Inferior parietal cortex (tissue), 1 donor: ENCODE measurements around the gene ATXN1.

Experiments
- DNase-seq: peaks from one replicate; pipeline ENCODE4 v3.0.0-alpha.2; 2016; ENCODE audit errors: extremely low spot score

Gene ATXN1

DNA sequence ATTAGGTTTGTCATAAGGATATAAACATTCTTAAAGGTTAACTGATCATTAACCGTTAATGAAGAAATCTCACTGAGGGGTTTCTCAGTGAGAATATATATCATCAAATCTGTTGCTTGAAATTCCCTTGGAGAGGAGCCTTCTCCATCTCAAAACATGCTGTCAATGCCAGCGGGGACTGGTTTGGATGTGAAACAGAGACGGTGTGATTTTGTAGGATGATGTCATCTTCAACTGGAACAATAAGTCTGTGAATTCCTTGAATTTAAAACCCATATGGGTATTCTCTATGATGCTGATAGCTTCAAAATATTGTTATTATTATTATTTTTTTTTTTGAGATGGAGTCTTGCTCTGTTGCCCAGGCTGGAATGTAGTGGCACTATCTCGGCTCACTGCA lies 447.0 kb downstream of the ATXN1 start:
- no peak for DNase-seq

DNA sequence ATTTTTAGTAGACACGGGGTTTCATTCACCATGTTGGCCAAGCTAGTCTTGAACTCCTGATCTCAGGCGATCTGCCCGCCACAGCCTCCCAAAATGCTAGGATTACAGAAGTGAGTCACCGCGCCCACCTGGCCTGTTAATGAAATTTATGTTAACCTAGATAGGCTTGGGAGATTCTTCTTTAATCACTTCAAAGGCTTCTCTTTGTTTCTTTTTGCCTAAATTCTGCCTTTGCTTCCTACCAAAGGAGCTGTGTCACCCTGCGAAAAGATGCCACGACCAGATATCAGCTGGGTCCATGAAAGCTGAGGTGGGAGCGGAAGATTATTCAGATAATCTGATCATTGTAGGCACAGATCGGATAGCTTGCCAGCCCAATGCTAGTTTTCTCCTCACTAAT lies 447.5 kb downstream of the ATXN1 start:
- no peak for DNase-seq

DNA sequence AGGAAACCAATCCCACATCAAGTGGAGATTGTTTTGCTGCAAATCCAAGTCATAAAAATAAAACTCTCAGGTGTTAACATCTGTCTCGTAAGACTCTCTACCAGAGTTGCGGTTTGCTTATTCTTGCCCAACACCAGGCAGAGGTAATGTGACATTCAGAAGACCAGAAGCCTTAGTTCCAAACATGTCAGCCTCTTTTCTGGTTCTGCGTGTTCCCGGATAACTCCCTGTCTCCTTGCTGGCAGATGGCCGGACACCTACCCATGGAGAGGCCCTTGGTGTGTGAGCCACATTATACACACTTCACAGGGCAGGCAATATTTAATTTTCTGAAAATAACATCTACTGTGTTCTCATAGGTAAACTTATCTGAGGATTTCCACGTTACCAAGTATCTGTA lies 449.5 kb downstream of the ATXN1 start:
- DNase-seq: no peak

DNA sequence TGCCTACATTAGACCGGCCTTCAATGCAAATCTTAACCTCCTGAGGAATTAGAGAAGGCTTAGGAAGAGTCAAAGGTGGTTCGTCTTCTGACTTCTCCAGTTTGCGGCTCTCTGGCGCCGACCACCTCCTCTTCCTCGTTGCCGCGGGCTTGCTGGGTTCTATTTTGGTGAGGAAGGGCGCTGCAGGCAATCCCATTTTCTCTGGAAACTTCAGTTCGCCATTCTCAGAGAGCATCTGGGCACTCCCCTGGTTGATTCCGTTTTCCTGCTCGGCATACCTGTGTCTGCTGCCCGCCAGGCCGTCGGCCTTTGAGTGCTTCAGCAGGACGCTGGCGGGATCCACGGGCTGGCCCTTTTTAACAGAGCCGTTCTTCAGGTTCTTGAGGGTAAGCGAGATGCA lies 454.9 kb downstream of the ATXN1 start:
- no peak for DNase-seq

DNA sequence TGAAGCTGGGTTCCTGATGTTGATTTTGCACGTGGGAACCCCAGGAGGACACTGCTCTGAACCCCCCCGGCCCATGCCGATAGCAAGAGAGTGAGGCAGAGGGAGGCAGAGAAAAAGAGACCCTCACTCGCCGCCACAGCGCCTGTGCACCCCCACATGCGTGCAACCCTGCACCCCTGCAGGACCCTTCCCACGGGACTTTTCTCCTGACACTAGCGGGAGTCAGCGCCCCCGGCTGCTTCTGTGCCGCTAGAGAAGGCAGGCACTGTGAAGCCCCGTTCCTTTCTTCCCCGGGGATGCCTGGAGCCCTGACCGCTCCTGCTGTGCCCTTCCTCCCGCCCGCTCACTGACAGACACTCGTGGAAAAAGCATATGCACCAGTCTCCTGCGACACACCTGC lies 455.5 kb downstream of the ATXN1 start:
- no peak for DNase-seq

DNA sequence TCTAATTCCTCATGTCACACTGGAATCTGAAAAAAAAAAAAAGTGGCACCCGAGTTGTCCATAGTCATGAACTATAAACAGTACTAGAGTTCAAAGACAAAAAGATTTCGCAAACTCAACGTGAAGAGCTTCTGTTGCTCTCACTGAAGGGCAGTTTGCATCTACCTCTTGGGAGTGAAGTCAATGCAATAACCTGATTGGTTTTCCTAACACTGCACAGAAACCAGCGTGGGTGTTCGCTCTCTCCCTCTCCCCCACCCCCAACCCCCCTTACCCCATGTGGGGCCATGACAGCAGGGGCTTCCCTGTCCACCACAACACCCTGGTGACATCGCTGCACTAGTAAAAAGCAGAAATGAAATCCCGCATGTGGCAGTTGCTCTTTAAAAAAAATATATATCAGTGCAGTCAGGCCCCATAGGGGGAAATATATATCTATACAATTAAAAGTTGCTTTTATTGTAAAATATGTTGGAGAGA lies 456.0 kb downstream of the ATXN1 start:
- no peak for DNase-seq

DNA sequence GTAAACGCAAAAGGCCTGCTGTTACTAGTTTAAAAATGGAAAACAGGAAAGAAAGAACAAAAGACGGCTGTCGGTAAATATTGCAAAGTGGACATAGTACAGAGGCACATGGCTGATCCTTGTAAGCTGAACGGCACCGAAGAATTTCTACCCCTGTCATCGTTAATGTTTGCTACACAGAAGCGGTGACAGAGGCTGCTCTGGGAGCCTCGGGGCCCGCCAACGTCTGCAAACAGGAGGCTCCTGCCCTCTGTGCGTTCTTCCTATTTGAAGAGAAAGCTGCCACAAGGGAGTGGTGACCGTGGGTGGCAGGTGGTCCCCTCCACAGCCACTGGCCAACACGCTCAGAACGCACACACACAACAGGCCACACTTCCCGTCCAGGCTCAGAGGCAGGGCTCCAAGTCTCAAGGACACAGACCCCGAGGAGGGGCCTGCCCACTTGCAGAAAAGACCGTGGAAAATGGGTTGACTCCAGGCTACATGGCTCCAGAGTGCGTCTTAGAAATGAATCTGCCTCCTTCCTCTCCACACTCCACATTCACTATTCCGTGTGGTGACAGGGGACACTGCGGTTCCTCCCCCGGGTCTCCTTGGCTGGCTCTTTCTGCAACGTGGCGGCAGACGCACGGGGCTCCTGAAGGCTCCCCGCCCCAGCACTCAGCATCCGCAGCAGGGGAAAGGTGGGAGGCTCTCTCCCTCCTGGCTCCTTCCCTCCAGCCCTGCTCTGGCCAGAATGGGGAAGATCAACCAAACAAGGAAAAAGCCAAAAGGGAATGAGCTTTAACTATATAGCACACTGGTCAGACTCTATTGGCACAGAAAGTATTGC lies 458.3 kb downstream of the ATXN1 start:
- DNase-seq: no peak

DNA sequence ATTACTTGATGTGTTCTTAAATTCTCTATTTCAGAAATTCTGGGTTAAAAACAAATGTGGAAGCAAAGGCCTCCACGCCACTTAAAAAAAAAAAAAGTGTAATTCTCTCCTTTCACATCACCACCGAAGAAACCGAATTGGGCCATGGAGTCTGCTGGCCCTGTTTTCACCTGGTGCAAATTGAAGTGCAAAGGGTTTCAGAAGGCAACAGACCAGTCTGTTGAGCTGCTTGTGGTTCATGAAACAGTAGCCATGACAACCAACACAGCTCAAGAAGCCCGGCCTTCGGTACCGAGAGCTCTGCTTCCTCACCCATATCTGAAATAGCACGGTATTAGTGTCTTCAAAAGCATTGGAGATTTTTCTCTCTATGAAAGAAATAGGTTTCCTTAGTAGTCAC lies 459.7 kb downstream of the ATXN1 start:
- no peak for DNase-seq

DNA sequence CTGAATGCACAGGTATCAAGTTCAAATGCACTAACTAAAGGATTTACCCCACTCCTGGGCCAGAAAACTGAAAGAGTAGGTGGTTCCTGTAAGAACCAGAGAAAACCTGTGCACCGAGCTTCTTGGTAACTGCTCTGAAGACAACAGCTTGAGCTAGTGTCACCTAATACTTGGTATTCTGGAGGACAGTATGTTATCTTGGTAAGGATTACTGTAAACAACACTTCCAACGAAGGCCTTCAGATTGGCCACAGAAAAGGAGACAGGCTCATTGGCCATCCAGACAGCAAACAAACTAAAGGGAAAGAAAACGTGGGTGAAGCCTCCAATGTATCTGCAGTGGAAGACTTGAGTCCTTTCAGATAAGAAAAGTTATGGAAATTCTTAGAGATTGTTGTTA lies 461.4 kb downstream of the ATXN1 start:
- no peak for DNase-seq

DNA sequence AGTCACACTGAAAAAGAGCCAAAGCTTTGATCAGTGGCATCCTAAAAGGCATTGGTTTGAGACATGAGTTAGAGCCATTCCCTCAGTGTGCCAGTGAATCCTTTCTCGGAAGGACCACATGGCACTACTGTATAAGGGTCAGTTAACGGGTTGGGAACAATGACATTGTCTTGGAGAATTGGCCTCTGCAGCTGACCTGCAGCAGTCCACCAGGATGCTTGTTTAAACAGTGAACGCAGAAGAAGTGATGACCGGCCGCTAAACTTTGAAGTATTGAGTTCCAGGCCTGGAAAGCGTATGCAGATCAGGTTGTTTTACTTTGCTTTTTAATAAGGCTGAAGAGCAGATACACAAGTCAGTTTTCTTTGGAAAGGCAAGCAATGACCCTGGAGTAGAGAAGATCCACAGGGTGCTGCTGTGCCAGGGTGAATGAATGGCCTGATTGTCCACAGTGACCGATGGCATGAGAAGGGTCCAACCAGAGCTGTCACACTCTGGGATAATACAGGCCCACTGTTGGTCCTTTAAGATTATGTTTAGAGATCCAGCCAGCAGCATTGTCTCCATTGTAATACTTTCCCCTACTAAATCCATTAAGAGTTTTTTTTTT lies 465.1 kb downstream of the ATXN1 start:
- DNase-seq: peak; percentile 47

DNA sequence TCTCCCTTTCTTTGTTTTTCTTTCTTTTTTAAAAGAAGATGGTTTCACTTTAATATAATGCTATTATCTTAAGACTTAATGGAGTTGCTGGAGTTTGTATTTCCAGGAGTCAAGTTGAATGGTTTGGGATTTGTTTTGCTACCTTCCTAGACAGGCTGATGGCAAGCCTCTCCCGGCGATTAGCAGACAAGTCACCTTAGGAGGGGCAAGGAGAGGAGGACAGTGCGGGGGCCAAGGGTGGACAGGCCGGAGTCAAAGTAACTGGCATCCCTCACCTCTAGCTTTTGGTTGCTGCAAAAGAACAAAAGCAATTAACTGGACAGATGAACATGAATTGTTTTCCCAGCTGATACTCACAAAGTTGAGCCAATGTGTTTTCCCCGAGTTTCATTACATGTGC lies 465.8 kb downstream of the ATXN1 start:
- no peak for DNase-seq

DNA sequence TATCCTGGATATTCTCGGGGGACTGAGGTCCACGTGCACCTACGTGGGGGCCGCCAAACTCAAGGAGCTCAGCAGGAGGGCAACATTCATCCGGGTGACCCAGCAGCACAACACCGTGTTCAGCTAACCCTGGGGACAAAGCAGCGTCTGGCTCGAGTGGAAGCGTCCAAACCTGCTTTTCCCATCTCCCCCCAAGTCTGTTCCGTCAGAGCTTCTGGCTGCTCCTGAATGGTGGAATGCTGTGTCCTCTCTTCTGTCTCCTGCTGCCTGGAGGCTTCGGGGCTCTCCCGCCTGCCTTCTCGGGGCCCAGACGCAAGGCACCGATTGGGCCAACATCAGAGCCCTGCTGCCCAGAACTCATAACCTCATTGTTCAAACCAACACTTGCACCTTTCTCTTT lies 466.2 kb downstream of the ATXN1 start:
- DNase-seq: no peak

DNA sequence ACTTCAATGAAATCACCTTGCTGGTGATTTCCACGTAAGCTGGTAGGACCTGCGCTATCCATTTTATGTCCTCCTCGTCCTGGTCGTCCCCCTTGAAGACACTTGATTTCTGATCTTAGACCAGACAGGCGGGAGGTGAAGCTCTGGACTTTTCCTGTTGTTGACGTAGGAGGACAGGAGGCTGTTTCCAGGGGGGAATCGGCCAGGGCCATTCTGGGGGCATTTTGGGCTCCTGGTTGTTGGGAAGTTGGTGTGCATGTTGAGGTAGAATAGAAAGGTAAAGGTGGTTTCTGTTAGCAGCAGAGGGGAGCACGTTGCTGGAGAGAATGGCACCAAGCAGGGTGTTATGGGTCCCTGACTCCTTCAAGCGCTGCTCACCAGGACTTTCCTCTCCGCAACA lies 466.9 kb downstream of the ATXN1 start:
- DNase-seq: no peak

DNA sequence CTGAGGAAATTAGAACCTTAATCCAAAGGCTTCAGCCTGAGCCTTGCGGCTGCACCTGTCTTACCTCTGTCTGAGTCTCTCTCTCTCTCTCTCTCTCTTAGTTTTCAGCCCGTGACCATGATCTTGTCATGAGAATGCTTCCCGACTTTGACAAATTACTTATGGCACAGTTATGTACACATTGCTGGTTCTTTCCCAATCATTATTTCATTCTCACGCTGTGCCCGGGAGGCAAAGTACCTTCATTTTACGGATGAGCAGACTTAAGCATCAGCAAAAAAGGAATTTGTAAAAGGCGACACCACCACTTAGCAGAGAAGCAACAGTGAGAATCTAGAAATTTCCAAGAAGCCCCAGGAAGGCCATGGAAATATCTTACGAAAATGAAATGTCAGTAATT lies 468.3 kb downstream of the ATXN1 start:
- DNase-seq: no peak

DNA sequence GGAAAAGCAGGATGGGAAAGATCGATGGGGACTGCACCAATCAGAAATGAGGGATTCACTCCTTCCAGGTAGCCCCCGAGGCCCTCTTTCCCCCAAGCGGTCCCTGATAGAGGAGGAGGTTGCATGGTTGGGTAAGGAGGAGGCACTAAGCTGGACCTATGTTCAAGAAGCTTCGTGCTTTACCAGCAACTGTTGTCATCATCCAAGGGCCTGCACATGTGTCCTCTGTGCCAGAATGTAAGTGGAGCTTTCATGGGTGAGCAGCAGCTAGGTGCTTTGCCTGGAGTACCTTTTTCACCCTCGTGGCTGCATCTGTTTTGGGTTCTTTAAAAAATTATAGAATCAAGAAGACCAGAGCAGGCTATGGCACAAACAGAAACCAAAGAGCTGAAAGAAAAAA lies 468.8 kb downstream of the ATXN1 start:
- no peak for DNase-seq

DNA sequence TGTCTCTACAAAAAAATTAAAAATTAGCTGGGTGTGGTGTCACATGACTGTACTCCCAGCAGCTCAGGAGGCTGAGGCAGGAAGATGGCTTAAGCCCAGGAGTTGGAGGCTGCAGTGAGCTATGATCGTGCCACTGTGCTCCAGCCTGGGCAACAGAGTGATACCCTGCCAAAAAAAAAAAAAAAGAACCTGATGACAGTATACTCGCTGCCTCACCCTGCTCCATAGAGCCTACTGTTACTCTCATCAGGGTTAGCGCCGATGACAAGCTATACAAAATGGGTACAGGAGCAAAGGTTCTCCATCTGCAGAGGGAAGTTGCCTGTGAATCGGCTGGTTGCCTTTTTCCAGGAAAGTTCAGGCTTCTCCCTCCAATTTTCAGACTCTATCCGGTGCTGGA lies 469.5 kb downstream of the ATXN1 start:
- DNase-seq: no peak

DNA sequence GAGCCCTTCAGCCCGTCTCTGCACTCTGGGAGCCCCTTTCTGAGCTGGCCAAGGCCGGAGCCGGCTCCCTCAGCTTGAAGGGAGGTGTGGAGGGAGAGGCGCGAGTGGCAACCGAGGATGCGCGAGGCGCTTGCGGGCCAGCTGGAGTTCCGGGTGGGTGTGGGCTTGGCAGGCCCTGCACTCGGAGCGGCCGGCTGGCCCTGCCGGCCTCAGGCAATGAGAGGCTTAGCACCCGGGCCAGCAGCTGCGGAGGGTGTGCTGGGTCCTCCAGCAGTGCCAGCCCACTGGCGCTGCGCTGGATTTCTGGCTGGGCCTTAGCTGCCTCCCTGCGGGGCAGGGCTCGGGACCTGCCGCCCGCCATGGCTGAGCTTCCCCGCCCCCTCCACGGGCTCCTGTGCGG lies 473.1 kb downstream of the ATXN1 start:
- DNase-seq: no peak

DNA sequence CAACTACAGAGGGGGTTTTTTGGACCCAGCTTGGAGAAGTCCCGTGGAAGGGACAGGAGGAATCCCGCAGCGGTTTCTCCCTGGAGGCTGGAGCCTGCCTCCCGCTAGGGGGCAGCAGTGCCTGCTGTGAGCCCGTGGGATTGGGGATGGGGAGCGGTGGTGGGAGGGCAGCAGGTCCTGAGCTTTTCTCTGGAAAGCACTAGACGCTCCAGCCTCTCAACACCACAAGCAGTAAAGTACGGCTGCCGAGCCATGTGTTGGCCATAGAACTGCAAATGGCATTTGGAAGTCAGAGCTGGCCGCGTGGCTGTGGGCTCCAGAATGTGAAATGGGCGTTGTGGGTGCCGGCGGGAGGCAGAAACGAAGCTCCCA lies 475.1 kb downstream of the ATXN1 start:
- DNase-seq: peak; percentile 72

DNA sequence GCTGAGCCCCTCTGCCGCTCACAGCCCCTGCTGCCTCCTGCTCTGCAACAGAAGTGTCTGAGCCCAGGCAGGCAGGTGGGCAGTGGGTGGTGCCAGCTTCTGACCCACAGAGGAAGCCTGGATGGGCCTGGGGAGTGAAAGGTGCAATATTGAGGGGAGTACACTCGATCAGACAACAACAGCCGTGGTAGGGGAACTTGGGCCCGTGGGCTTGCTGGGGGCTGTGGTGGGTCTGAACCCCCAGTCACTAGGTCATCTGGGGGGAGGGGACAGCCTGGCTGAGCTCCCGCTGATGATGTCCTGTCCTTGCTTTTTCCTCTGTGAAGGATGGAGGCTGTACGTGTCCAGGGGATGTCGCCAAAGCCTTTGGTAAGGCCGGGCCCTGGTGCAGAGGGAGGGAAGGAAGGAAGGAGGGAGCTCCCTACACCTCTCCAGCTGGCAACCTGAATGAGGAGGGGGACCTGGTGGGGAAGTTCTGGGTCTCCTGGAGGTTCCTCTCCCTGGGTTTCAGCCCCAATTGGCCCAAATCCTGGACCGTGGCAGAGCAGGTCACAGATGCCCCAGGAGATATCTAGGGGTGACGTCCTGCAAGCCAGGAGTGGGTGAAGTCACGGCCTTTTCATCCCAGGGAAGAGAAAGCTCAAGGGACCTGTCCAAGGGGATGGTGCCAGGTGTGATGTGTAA lies 475.7 kb downstream of the ATXN1 start:
- no peak for DNase-seq

DNA sequence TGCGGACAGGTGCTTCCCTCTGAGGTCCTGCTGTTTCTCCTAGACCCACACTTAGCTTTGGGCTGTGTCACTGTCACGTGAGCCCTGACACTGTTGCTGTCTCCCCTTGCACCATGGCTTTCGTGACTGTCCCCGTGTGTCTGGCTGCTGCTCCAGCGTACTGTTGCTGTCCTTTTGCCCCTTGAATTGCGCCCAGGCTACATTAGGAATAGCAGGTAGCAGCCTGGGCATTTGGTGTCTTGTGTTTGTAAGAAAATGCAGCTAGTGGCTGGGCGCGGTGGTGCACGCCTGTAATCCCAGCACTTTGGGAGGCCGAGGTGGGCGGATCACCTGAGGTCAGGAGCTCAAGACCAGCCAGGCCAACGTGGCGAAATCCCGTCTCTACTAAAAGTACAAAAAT lies 476.8 kb downstream of the ATXN1 start:
- no peak for DNase-seq

DNA sequence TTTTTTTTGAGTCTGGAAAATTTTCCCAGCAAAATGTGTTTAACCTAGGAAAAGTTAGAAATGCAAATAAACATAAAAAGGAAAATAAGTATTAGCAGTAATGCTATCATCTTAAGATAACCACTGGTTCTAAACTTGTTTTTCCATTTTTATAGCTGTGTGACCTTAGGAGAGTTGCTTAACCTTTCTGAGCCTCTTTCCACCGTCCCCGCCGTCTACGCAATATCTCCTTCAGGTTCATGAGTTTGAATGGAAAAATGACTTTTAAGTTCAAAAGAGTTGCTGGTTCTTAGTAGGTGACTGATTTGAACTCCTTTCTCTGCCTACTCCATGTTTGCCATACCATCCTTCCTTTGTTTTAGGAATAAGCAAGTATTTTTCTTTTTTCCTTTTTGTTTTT lies 478.9 kb downstream of the ATXN1 start:
- DNase-seq: no peak

DNA sequence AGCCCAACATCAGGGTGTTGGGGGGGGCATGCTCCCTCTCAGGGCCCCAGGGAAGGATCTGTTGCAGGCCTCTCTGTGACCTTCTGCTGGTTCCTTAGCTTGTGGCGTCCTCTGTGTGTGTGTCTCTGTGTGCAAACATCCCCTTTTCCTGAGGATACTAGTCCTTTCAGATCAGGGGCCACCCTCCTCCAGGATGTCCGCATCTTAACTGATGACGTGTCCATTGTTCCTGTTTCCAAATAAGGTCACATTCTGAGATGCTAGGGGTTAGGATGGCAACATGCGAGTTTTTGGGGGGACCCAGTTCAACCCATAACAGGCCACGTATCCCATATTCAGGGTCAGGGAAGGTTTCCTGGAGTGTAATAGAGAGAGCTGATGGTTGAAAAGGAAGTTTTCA lies 482.0 kb downstream of the ATXN1 start:
- DNase-seq: no peak

DNA sequence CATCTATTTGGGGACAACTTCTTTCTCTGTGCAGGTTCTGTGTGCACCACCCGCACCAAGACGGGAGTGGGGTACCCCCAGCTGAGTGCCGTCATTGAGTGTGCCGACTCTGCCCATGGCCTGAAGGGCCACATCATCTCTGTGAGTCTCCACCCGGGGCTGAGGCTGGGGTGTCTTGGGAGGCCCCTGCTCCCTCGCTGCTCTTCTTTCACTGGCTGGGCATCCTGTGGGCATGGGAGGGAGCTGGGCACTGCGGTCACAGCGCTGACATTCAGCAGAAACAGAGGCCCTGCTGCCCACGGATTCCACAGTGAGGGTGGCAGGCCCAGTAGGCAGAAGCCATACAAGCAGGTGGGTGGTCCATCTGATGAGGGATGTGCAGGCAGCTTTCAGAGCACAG lies 482.5 kb downstream of the ATXN1 start:
- DNase-seq: no peak
